ENCODE data around the gene LMO7. TPM values are rescaled to one million over a fixed set of nuclear protein-coding genes. Genes with fewer than 3 reads are reported as not detected.

LMO7 gene
- total and polyA plus RNA-seq, 2 of the 4 experiments (the other 2 are of a cell fraction) = 266 to 367 TPM

- Histone ChIP-seq H3K56ac (ENCODE audit: extremely low read depth, insufficient read depth, low read length) (no peak overlapping the region), H2AK5ac (ENCODE audit: low read depth, low read length) (no peak overlapping the region), H3K27ac (ENCODE audit: insufficient read depth, low read length) (no peak overlapping the region), H2BK5ac (ENCODE audit: low read depth, low read length, poor library complexity, severe bottlenecking) (no peak overlapping the region), H3K18ac (ENCODE audit: low read depth, low read length) (no peak overlapping the region), H3K23ac (ENCODE audit: low read depth, low read length) (no peak overlapping the region), H4K5ac (ENCODE audit: low read depth, low read length) (no peak overlapping the region), H3K4ac (ENCODE audit: low read depth, low read length) (no peak overlapping the region), H2BK15ac (ENCODE audit: low read depth, low read length) (no peak overlapping the region), H3K79me1 (ENCODE audit: low read depth in 1 of 2, low read length in 2 of 2) (peaks cover 8 to 59% of the 10 kb centered on the region in 2 experiments), H2BK120ac (ENCODE audit: low read depth, low read length) (no peak overlapping the region), H2BK20ac (ENCODE audit: low read depth, low read length) (no peak overlapping the region), H3K9ac (ENCODE audit: low read depth, low read length) (no peak overlapping the region), H4K8ac (ENCODE audit: low read depth in 2 of 2, low read length in 2 of 2) (no peak overlapping the region), H4K20me1 (ENCODE audit: insufficient read depth, low read length) (peaks cover 87% of the 10 kb centered on the region), H4K91ac (ENCODE audit: insufficient read depth, low read depth, low read length) (no peak overlapping the region), H3K14ac (replicated peaks; ENCODE audit: low read depth, low read length) (no peak overlapping the region), H2AK9ac (replicated peaks; ENCODE audit: low read depth, low read length, poor library complexity) (no peak overlapping the region), H3K36me3 (ENCODE audit: control insufficient read depth, insufficient read depth, low read length) (peaks cover 1% of the 10 kb centered on the region; the same call in 1 of the 2 replicates), H3K4me1 (ENCODE audit: control insufficient read depth, insufficient read depth, low read length) (peaks cover 15% of the 10 kb centered on the region), H3K9me3 (ENCODE audit: control insufficient read depth, insufficient read depth, low read length) (no peaks in the 10 kb centered on the region), H3K4me2 (ENCODE audit: low read depth, low read length) (no peak overlapping the region), H3K4me3 (ENCODE audit: insufficient read depth, low read depth, low read length) (no peak overlapping the region), H3K27me3 (ENCODE audit: control insufficient read depth, insufficient read depth, low read length) (no peaks in the 10 kb centered on the region), H2AFZ (replicated peaks; ENCODE audit: low read length, poor library complexity) (no peak overlapping the region), H3K9me1 (ENCODE audit: insufficient read depth, low read length) (peaks cover 21% of the 10 kb centered on the region)
- no peak for DNase-seq
- TF ChIP-seq CEBPB (IDR thresholded peaks at IDR 0.05; ENCODE audit: low read depth, low read length) (no peak), RCOR1 (IDR thresholded peaks at IDR 0.05; ENCODE audit: insufficient replicate concordance, low read length) (no peak), NFE2L2 (IDR thresholded peaks at IDR 0.05; ENCODE audit: low read depth, low read length) (no peak), MAZ (IDR thresholded peaks at IDR 0.05; ENCODE audit: borderline replicate concordance, low read depth, low read length) (no peak), RFX5 (IDR thresholded peaks at IDR 0.05; ENCODE audit: low read depth, low read length) (no peak), SMC3 (IDR thresholded peaks at IDR 0.05; ENCODE audit: low read depth, low read length) (no peak), FOS (IDR thresholded peaks at IDR 0.05; ENCODE audit: low read depth, low read length) (no peak), MXI1 (IDR thresholded peaks at IDR 0.05; ENCODE audit: borderline replicate concordance, low read depth, low read length) (no peak), CHD1 (IDR thresholded peaks at IDR 0.05; ENCODE audit: low read depth, low read length) (no peak), BHLHE40 (IDR thresholded peaks at IDR 0.05; ENCODE audit: low read depth, low read length) (no peak), POLR2A (IDR thresholded peaks at IDR 0.05; ENCODE audit: low read depth, low read length) (no peak), ELK1 (IDR thresholded peaks at IDR 0.05; ENCODE audit: borderline replicate concordance, low read depth, low read length) (no peak), RAD21 (IDR thresholded peaks at IDR 0.05; ENCODE audit: low read length) (no peak), USF2 (IDR thresholded peaks at IDR 0.05; ENCODE audit: low read depth, low read length) (no peak)
- in situ Hi-C loops (cut with MboI; ENCODE audit: low sequenced_read_pairs) (no loop called here), dilution Hi-C loops (cut with HindIII; ENCODE audit: low sequenced_read_pairs, unreplicated experiment) (no loop called here), intact Hi-C loops (cut with micrococcal nuclease) (no loop called here)
- no peak for ATAC-seq (ENCODE audit: low read depth)
- ChIA-PET CTCF (no interaction called here), POLR2A (ENCODE audit: unreplicated experiment) (no interaction called here)
- no CpG with 5 or more reads among the region's 2 CpGs for WGBS, 2 experiments (ENCODE audit: extremely low coverage in 2 of 2, insufficient read length in 1 of 2)
- BruUV-seq (replicated peaks) = no TSS peak
These were observed 14.9 kb downstream of the LMO7 start for GRCh38 chr13:75651013-75651412.
